Panc1 (cell line): ENCODE measurements around the gene DGLUCY. TPM values are rescaled to one million over a fixed set of nuclear protein-coding genes. Genes with fewer than 3 reads are reported as not detected.

Source experiments
- ATAC-seq: fragments of 200-7000 bp; cut with Tn5 transposase; 2 replicates; pipeline ENCODE4 v1.9.1; 2020; ENCODE audit warnings: mild to moderate bottlenecking, moderate library complexity
- BruUV-seq: library from RNA; stranded (reverse); fragments of 400-500 nt; replicated peaks from 2 replicates; lab custom pipeline; 2021; lab: Mats Ljungman, UMichigan
- CTCF ChIA-PET: fragments of 300-600 bp; sonication (Branson Sonifier 250); formaldehyde crosslinking; loops from one replicate; lab custom pipeline; 2022; ENCODE audit warnings: antibody characterized with exemption; lab: Charles Lee
- POLR2A ChIA-PET: fragments of 300-600 bp; sonication (Branson Sonifier 250); formaldehyde crosslinking; loops from one replicate; lab custom pipeline; 2022; ENCODE audit warnings: antibody characterized with exemption; lab: Charles Lee
- DNase-seq: peaks from one replicate; pipeline ENCODE4 v3.0.0-alpha.2; 2010; ENCODE audit warnings: low read depth, low spot score
- H3K27ac ChIP-seq: 2 replicates; pipeline ENCODE4 v1.5.1; 2011; ENCODE audit warnings: mild to moderate bottlenecking, low read length, inconsistent platforms
- H3K27me3 ChIP-seq: fragments of 200-500 bp; sonication (Bioruptor generic); 2 replicates; pipeline ENCODE4 v1.6.0; 2014; ENCODE audit warnings: low read length, inconsistent platforms; ENCODE audit not compliant: control insufficient read depth, insufficient read depth
- H3K36me3 ChIP-seq: fragments of 200-500 bp; sonication (Bioruptor generic); 2 replicates; pipeline ENCODE4 v1.5.1; 2014; ENCODE audit warnings: inconsistent platforms, mild to moderate bottlenecking, low read length, moderate library complexity; ENCODE audit not compliant: control insufficient read depth, insufficient read depth
- H3K4me1 ChIP-seq: 2 replicates; pipeline ENCODE4 v1.5.1; 2011; ENCODE audit warnings: inconsistent platforms, mild to moderate bottlenecking, low read length, moderate library complexity; ENCODE audit not compliant: control insufficient read depth, insufficient read depth
- H3K4me3 ChIP-seq, 2 experiments: 2 replicates each; pipeline ENCODE4 v1.5.1; 2011 to 2012; ENCODE audit warnings: low read depth in 2 of 2, low read length in 2 of 2, mild to moderate bottlenecking in 2 of 2, inconsistent platforms in 1 of 2, moderate library complexity in 1 of 2
- H3K9me3 ChIP-seq: fragments of 200-500 bp; sonication (Bioruptor generic); 2 replicates; pipeline ENCODE4 v1.5.1; 2014; ENCODE audit warnings: low read depth, mild to moderate bottlenecking, inconsistent platforms, low read length, moderate library complexity; ENCODE audit not compliant: control insufficient read depth, insufficient read depth
- POLR2AphosphoS5 ChIP-seq: IDR thresholded peaks from 2 replicates; pipeline ENCODE4 v1.6.1; 2012; ENCODE audit warnings: mild to moderate bottlenecking, low read depth, low read length, moderate library complexity
- SIN3A ChIP-seq: IDR thresholded peaks from 2 replicates; pipeline ENCODE4 v1.6.1; 2012; ENCODE audit warnings: low read depth, mild to moderate bottlenecking, low read length, moderate library complexity, borderline replicate concordance; ENCODE audit not compliant: insufficient read depth
- TCF7L2 ChIP-seq: IDR thresholded peaks from 2 replicates; pipeline ENCODE4 v1.6.1; 2011; ENCODE audit warnings: mild to moderate bottlenecking, low read depth, low read length, inconsistent platforms
- in situ Hi-C: cut with HindIII; loops from 2 replicates; pipeline ENCODE4 v1.10.0; 2016; ENCODE audit warnings: low sequenced_read_pairs, low pct_unique_long_range_greater_than_20kb
- intact Hi-C: fragments of 100-400 bp; cut with micrococcal nuclease; formaldehyde crosslinking; loops from one replicate; pipeline ENCODE4 v1.10.0; 2022; ENCODE audit not compliant: unreplicated experiment
- total RNA-seq: library from RNA; stranded (reverse); gene quantifications from one replicate; pipeline ENCODE4 v1.2.1, GENCODE V29; 2021; ENCODE audit not compliant: unreplicated experiment
- TF ChIP-seq, protein P1 (sequence below), 2 experiments: IDR thresholded peaks; 2 replicates each; pipeline ENCODE4 v1.6.1; 2011 to 2012; ENCODE audit warnings: low read depth in 2 of 2, control low read depth in 1 of 2, low read length in 1 of 2, mild to moderate bottlenecking in 1 of 2, moderate library complexity in 1 of 2; ENCODE audit not compliant: insufficient read depth in 1 of 2
- TF ChIP-seq, protein P2 (sequence below): fragments of 450-650 bp; IDR thresholded peaks from 2 replicates; pipeline ENCODE4 v1.5.1; 2017; ENCODE audit warnings: mild to moderate bottlenecking

Gene DGLUCY
- total RNA-seq, 1 experiment from 2014 or later, result 21.3 TPM

- Histone ChIP-seq H3K4me1 (no peaks in the 10 kb centered on the region), H3K4me3 (no peak overlapping the region), H3K36me3 (no peaks in the 10 kb centered on the region), H3K27me3 (no peaks in the 10 kb centered on the region), H3K9me3 (no peaks in the 10 kb centered on the region), H3K27ac (no peak overlapping the region)
- TF ChIP-seq TCF7L2 (no peak), POLR2AphosphoS5 (no peak), SIN3A (no peak)
- TF ChIP-seq, protein P1, sequence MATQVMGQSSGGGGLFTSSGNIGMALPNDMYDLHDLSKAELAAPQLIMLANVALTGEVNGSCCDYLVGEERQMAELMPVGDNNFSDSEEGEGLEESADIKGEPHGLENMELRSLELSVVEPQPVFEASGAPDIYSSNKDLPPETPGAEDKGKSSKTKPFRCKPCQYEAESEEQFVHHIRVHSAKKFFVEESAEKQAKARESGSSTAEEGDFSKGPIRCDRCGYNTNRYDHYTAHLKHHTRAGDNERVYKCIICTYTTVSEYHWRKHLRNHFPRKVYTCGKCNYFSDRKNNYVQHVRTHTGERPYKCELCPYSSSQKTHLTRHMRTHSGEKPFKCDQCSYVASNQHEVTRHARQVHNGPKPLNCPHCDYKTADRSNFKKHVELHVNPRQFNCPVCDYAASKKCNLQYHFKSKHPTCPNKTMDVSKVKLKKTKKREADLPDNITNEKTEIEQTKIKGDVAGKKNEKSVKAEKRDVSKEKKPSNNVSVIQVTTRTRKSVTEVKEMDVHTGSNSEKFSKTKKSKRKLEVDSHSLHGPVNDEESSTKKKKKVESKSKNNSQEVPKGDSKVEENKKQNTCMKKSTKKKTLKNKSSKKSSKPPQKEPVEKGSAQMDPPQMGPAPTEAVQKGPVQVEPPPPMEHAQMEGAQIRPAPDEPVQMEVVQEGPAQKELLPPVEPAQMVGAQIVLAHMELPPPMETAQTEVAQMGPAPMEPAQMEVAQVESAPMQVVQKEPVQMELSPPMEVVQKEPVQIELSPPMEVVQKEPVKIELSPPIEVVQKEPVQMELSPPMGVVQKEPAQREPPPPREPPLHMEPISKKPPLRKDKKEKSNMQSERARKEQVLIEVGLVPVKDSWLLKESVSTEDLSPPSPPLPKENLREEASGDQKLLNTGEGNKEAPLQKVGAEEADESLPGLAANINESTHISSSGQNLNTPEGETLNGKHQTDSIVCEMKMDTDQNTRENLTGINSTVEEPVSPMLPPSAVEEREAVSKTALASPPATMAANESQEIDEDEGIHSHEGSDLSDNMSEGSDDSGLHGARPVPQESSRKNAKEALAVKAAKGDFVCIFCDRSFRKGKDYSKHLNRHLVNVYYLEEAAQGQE (IDR thresholded peaks at IDR 0.05; ENCODE audit: insufficient read depth in 1 of 2, low read depth in 2 of 2, low read length in 1 of 2), result no peak
- TF ChIP-seq, protein P2, sequence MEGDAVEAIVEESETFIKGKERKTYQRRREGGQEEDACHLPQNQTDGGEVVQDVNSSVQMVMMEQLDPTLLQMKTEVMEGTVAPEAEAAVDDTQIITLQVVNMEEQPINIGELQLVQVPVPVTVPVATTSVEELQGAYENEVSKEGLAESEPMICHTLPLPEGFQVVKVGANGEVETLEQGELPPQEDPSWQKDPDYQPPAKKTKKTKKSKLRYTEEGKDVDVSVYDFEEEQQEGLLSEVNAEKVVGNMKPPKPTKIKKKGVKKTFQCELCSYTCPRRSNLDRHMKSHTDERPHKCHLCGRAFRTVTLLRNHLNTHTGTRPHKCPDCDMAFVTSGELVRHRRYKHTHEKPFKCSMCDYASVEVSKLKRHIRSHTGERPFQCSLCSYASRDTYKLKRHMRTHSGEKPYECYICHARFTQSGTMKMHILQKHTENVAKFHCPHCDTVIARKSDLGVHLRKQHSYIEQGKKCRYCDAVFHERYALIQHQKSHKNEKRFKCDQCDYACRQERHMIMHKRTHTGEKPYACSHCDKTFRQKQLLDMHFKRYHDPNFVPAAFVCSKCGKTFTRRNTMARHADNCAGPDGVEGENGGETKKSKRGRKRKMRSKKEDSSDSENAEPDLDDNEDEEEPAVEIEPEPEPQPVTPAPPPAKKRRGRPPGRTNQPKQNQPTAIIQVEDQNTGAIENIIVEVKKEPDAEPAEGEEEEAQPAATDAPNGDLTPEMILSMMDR, result no peak
- CTCF ChIA-PET, result no interaction called here
- intact Hi-C loops, result no loop called here
- BruUV-seq, result no TSS peak
- no peak for DNase-seq
- no peak for ATAC-seq
- POLR2A ChIA-PET, result no interaction called here
- in situ Hi-C loops, result no loop called here
Measured at GRCh38 chr14:91190853-91191252, 77.0 kb downstream of the DGLUCY start.

- no peak overlapping the region for H3K4me3 ChIP-seq
- intact Hi-C loops (no loop called here), in situ Hi-C loops (no loop called here)
- H3K9me3 ChIP-seq, result no peaks in the 10 kb centered on the region
- ChIA-PET POLR2A (interaction anchor here (0.5 kb wide), 1 partner anchor 30 kb away, joined by 4 read pairs; no protein-coding TSS in a partner anchor), CTCF (no interaction called here)
- H3K27me3 ChIP-seq, result no peaks in the 10 kb centered on the region
- no peak overlapping the region for H3K27ac ChIP-seq
- no peaks in the 10 kb centered on the region for H3K36me3 ChIP-seq
- TF ChIP-seq SIN3A, result no peak
- TF ChIP-seq POLR2AphosphoS5, result no peak
- TF ChIP-seq, protein P1 (IDR thresholded peaks at IDR 0.05; ENCODE audit: insufficient read depth in 1 of 2, low read depth in 2 of 2, low read length in 1 of 2), result no peak
- TF ChIP-seq, protein P2, result no peak
- no TSS peak for BruUV-seq
- DNase-seq, result no peak
- ATAC-seq, result no peak
- no peaks in the 10 kb centered on the region for H3K4me1 ChIP-seq
Measured at GRCh38 chr14:91193069-91193468, 79.2 kb downstream of the DGLUCY start.
